ENCODE data around the gene PAX8.

DNA sequence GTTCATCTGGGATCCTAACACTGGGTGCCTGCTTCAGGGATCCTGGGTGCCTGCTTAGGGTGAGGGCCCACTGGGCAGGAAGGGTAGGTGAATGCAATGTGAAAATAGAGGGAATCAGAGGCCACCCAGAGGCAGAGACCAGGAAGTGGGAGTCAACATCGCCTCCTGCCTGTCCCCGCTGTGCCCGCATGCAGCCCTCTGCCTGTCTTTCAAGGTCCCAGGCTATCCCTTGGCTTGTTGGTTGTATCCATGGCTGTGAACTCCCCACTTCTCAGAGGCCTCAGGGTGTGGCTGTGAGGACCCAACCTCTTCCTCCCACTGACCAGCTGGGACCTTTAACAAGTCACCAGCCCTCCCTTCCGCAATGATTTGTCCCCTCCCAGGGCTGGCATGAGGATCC is 78.5 kb downstream of the PAX8 start:
- TF ChIP-seq, protein P1, sequence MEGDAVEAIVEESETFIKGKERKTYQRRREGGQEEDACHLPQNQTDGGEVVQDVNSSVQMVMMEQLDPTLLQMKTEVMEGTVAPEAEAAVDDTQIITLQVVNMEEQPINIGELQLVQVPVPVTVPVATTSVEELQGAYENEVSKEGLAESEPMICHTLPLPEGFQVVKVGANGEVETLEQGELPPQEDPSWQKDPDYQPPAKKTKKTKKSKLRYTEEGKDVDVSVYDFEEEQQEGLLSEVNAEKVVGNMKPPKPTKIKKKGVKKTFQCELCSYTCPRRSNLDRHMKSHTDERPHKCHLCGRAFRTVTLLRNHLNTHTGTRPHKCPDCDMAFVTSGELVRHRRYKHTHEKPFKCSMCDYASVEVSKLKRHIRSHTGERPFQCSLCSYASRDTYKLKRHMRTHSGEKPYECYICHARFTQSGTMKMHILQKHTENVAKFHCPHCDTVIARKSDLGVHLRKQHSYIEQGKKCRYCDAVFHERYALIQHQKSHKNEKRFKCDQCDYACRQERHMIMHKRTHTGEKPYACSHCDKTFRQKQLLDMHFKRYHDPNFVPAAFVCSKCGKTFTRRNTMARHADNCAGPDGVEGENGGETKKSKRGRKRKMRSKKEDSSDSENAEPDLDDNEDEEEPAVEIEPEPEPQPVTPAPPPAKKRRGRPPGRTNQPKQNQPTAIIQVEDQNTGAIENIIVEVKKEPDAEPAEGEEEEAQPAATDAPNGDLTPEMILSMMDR (IDR thresholded peaks at IDR 0.05 in 8 of 11, conservative IDR thresholded peaks at IDR 0.05 in 3 of 11) = no peak
- TF ChIP-seq POLR2AphosphoS5 (IDR thresholded peaks at IDR 0.05) (peak in 1 of 3 donors; percentile 8), POLR2A (IDR thresholded peaks at IDR 0.05) (no peak)
